Body of pancreas (tissue), 4 donors: ENCODE measurements around the gene TNFRSF25.

Source experiments
- CTCF ChIP-seq, 7 experiments: fragments of 450-650 bp in 4 of 7; fragments of 200-600 bp in 3 of 7; sonication (generic) in 3 of 7; IDR thresholded peaks; one replicate each; pipeline ENCODE4 v1.5.1; 2016 to 2019; ENCODE audit warnings: antibody characterized with exemption in 7 of 7
- POLR2A ChIP-seq, 3 donors: fragments of 450-650 bp; IDR thresholded peaks; one replicate each; pipeline ENCODE4 v1.6.1; 2016; ENCODE audit warnings: antibody characterized with exemption in 3 of 3, mild to moderate bottlenecking in 2 of 3

- TF ChIP-seq CTCF (IDR thresholded peaks at IDR 0.05) (no peak), POLR2A (IDR thresholded peaks at IDR 0.05) (no peak)
These were observed 45.7 kb upstream of the TNFRSF25 start for GRCh38 chr1:6511561-6512244.
